DND-41 (cell line): ENCODE measurements around the gene EPB41L4B.

Experiments used
- ATAC-seq: fragments of 200-7000 bp; cut with Tn5 transposase; 3 replicates; pipeline ENCODE4 v1.9.1; 2021; ENCODE audit warnings: low read depth; ENCODE audit not compliant: insufficient read depth
- DNase-seq: peaks from one replicate; pipeline ENCODE4 v3.0.0-alpha.2; 2020
- H2AFZ ChIP-seq: 2 replicates; pipeline ENCODE4 v1.6.0; 2012; ENCODE audit warnings: low read depth, low read length
- H3K27ac ChIP-seq: 2 replicates; pipeline ENCODE4 v1.5.1; 2012; ENCODE audit warnings: low read length, inconsistent platforms
- H3K27me3 ChIP-seq: fragments of 200-600 bp; sonication (generic); 2 replicates; pipeline ENCODE4 v1.6.0; 2012; ENCODE audit warnings: low read length, mild to moderate bottlenecking, inconsistent platforms; ENCODE audit not compliant: insufficient read depth, poor library complexity
- H3K36me3 ChIP-seq: 2 replicates; pipeline ENCODE4 v1.5.1; 2012; ENCODE audit warnings: low read length, inconsistent platforms; ENCODE audit not compliant: insufficient read depth
- H3K4me1 ChIP-seq: 2 replicates; pipeline ENCODE4 v1.5.1; 2012; ENCODE audit warnings: mild to moderate bottlenecking, low read length; ENCODE audit not compliant: insufficient read depth
- H3K4me2 ChIP-seq: 2 replicates; pipeline ENCODE4 v1.6.0; 2012; ENCODE audit warnings: mild to moderate bottlenecking, moderate library complexity, low read length, inconsistent platforms; ENCODE audit not compliant: insufficient read depth
- H3K4me3 ChIP-seq, 2 experiments: fragments of 200-600 bp in 1 of 2; shearing (Covaris generic) in 1 of 2; 2 replicates each; pipeline ENCODE4 v1.5.1; 2012 to 2016; ENCODE audit warnings: inconsistent platforms in 2 of 2, low read length in 2 of 2, mild to moderate bottlenecking in 2 of 2, low read depth in 1 of 2, moderate library complexity in 1 of 2
- H3K79me2 ChIP-seq: 2 replicates; pipeline ENCODE4 v1.6.0; 2012; ENCODE audit warnings: low read length, inconsistent platforms; ENCODE audit not compliant: insufficient read depth
- H3K9ac ChIP-seq: 2 replicates; pipeline ENCODE4 v1.6.0; 2012; ENCODE audit warnings: low read depth, mild to moderate bottlenecking, inconsistent platforms, low read length, moderate library complexity
- H3K9me3 ChIP-seq: 2 replicates; pipeline ENCODE4 v1.5.1; 2012; ENCODE audit warnings: low read length, moderate library complexity, mild to moderate bottlenecking, inconsistent platforms; ENCODE audit not compliant: insufficient read depth, severe bottlenecking
- H4K20me1 ChIP-seq: 2 replicates; pipeline ENCODE4 v1.6.0; 2012; ENCODE audit warnings: low read length; ENCODE audit not compliant: insufficient read depth
- EZH2 ChIP-seq: IDR thresholded peaks from 3 replicates; pipeline ENCODE4 v1.6.1; 2012; ENCODE audit warnings: borderline replicate concordance, low read depth, mild to moderate bottlenecking, moderate library complexity, low read length, inconsistent platforms; ENCODE audit not compliant: severe bottlenecking
- TF ChIP-seq, protein P1 (sequence below): IDR thresholded peaks from 2 replicates; pipeline ENCODE4 v1.5.1; 2012; ENCODE audit warnings: borderline replicate concordance, low read length, moderate library complexity, mild to moderate bottlenecking; ENCODE audit not compliant: poor library complexity, severe bottlenecking; ENCODE audit errors: extremely low read depth

Gene EPB41L4B

DNA sequence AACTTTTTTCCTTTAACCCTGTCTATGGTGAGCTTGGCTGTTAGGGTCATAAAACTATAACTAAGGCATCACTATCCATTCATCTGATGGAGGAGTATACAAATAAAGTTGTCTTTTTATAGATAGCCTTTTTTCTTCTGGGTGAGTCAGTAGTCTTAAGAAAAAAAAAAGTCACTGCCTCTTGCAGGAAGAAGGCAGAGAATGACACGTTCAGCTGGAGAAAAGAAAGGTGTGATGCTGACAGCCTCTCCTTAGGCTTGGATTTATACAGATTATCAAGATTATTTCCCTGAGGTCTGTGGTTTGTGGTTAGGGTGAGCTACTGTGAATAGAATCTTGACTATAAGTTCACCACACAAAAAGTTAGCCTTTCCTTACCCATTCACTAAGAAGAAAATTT lies 23.0 kb downstream of the EPB41L4B start:
- Histone ChIP-seq H2AFZ (no peak overlapping the region), H3K4me1 (peaks cover 10% of the 10 kb centered on the region; the same call in 1 of the 2 replicates), H3K4me2 (no peak overlapping the region), H3K4me3 (no peak overlapping the region), H3K79me2 (no peaks in the 10 kb centered on the region), H4K20me1 (no peaks in the 10 kb centered on the region), H3K27ac (no peak overlapping the region), H3K9ac (no peak overlapping the region), H3K36me3 (no peaks in the 10 kb centered on the region), H3K9me3 (no peaks in the 10 kb centered on the region), H3K27me3 (no peaks in the 10 kb centered on the region)
- TF ChIP-seq EZH2 = no peak
- TF ChIP-seq, protein P1, sequence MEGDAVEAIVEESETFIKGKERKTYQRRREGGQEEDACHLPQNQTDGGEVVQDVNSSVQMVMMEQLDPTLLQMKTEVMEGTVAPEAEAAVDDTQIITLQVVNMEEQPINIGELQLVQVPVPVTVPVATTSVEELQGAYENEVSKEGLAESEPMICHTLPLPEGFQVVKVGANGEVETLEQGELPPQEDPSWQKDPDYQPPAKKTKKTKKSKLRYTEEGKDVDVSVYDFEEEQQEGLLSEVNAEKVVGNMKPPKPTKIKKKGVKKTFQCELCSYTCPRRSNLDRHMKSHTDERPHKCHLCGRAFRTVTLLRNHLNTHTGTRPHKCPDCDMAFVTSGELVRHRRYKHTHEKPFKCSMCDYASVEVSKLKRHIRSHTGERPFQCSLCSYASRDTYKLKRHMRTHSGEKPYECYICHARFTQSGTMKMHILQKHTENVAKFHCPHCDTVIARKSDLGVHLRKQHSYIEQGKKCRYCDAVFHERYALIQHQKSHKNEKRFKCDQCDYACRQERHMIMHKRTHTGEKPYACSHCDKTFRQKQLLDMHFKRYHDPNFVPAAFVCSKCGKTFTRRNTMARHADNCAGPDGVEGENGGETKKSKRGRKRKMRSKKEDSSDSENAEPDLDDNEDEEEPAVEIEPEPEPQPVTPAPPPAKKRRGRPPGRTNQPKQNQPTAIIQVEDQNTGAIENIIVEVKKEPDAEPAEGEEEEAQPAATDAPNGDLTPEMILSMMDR = no peak
- peak; percentile 33 for DNase-seq
- ATAC-seq = peak; percentile 90

DNA sequence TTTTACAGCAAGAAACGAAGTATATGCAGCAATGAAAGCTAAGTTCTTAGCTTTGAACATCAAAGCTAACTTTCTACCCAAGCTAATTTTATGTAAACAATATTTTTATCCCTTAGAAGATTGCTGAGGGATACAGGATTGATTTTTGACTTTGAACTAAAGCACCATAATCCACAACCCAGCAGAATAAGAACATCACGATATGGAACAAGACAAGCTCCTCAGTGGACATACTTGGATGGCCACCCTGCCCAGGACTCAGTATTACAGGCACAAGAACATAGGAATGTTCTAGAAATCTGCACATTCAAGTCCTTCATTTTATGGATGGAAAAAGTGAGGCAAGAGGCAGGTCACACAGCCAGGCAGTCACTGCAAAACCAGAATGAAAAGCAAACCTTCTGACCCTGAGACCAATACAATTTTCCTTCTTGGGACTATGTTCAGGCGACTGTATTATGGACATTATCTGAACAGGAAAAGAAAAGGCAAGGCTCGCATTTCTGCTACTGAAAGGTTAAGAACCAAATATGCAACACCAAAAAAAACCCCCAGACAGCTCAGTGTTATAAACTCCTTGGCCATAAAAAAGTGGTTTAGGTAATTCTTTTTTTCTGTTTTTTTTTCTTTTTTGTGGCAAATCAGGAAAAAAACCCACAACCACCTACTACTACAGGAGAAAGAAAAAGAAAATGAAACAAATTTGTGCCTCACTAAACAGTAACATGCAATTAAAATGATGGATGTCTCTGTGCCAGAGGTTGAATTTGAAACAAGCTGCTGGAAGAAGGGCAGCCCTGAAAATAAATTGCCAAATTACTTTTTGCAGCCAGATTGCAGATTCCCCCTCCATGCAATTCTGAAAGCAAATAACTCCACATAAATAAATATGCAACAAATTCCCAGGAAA lies 25.4 kb downstream of the EPB41L4B start:
- Histone ChIP-seq H3K27ac (no peak overlapping the region), H3K4me3 (no peak overlapping the region), H3K27me3 (no peaks in the 10 kb centered on the region), H3K36me3 (no peaks in the 10 kb centered on the region), H4K20me1 (no peaks in the 10 kb centered on the region), H2AFZ (no peak overlapping the region), H3K9me3 (no peaks in the 10 kb centered on the region), H3K4me1 (peaks cover 10% of the 10 kb centered on the region; the same call in 1 of the 2 replicates), H3K4me2 (no peak overlapping the region), H3K9ac (no peak overlapping the region), H3K79me2 (no peaks in the 10 kb centered on the region)
- ATAC-seq (peak; percentile 48; the same call in 1 of the 3 replicates), DNase-seq (no peak)
- no peak for TF ChIP-seq EZH2
- TF ChIP-seq, protein P1 = no peak

DNA sequence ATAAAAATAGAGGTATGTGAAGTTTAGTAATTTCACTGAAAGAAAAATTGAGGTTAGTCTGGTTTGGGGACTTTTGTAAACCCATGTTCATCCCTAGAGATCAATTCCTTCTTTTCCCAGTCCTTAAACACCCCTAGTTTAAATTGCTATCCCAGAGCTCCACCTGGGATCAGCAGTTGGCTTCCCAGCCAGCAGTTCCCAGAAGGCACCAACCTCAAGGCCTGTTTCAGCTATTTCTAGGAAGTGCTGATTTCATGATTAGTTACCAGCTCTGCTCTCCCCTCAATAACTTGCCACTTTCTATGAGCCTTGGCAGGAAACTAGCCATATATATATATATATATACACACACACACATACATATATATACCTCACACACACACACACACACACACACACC lies 30.5 kb downstream of the EPB41L4B start:
- TF ChIP-seq, protein P1 = no peak
- no peak for TF ChIP-seq EZH2
- H3K4me2 ChIP-seq = no peak overlapping the region
- no peak overlapping the region for H2AFZ ChIP-seq
- H3K27ac ChIP-seq = no peak overlapping the region
- no peak for ATAC-seq
- no peaks in the 10 kb centered on the region for H4K20me1 ChIP-seq
- H3K27me3 ChIP-seq = peaks cover 3% of the 10 kb centered on the region
- H3K79me2 ChIP-seq = no peaks in the 10 kb centered on the region
- peaks cover 2% of the 10 kb centered on the region; the same call in 1 of the 2 replicates for H3K4me1 ChIP-seq
- no peak overlapping the region for H3K9ac ChIP-seq
- no peaks in the 10 kb centered on the region for H3K36me3 ChIP-seq
- H3K4me3 ChIP-seq = no peak overlapping the region
- no peaks in the 10 kb centered on the region for H3K9me3 ChIP-seq
- no peak for DNase-seq
